MCF 10A (cell line): ENCODE results near the gene TMEM221. TPM values are rescaled to one million over a fixed set of nuclear protein-coding genes. Genes with fewer than 3 reads are reported as not detected.

Source experiments
- BruUV-seq: library from RNA; stranded (reverse); fragments of 400-500 nt; replicated peaks from 2 replicates; lab custom pipeline; 2021; lab: Mats Ljungman, UMichigan
- CTCF ChIA-PET: fragments of 300-600 bp; sonication (Branson Sonifier 250); formaldehyde crosslinking; extraction: SDS; loops from one replicate; lab custom pipeline; 2021; ENCODE audit warnings: antibody characterized with exemption, inconsistent platforms; lab: Yijun Ruan, JAX
- POLR2A ChIA-PET: fragments of 300-600, 350-650 bp; sonication (Branson Sonifier 250); formaldehyde crosslinking; extraction: SDS; loops from one replicate; lab custom pipeline; 2020; ENCODE audit warnings: antibody characterized with exemption, inconsistent platforms; lab: Yijun Ruan, JAX
- DNase-seq: peaks from one replicate; pipeline ENCODE4 v3.0.0-alpha.2; 2018; ENCODE audit not compliant: unreplicated experiment
- H3K27ac Mint-ChIP-seq: one replicate; pipeline ENCODE4 v1.8.0; 2022; ENCODE audit warnings: mild to moderate bottlenecking, low read depth, mixed read lengths; ENCODE audit not compliant: unreplicated experiment
- H3K27me3 Mint-ChIP-seq: one replicate; pipeline ENCODE4 v1.8.0; 2022; ENCODE audit warnings: mixed read lengths; ENCODE audit not compliant: insufficient read depth, unreplicated experiment
- H3K36me3 Mint-ChIP-seq: one replicate; pipeline ENCODE4 v1.8.0; 2022; ENCODE audit warnings: mild to moderate bottlenecking, moderate library complexity, mixed read lengths; ENCODE audit not compliant: insufficient read depth, unreplicated experiment
- H3K4me1 Mint-ChIP-seq: one replicate; pipeline ENCODE4 v1.8.0; 2022; ENCODE audit warnings: mixed read lengths; ENCODE audit not compliant: insufficient read depth, unreplicated experiment
- H3K4me3 Mint-ChIP-seq: one replicate; pipeline ENCODE4 v1.8.0; 2022; ENCODE audit warnings: mild to moderate bottlenecking, moderate library complexity, mixed read lengths; ENCODE audit not compliant: unreplicated experiment
- H3K9me3 Mint-ChIP-seq: one replicate; pipeline ENCODE4 v1.8.0; 2022; ENCODE audit warnings: mixed read lengths; ENCODE audit not compliant: unreplicated experiment
- intact Hi-C: fragments of 100-400 bp; cut with micrococcal nuclease; formaldehyde crosslinking; loops from 2 replicates; pipeline ENCODE4 v1.14.1; 2022
- total RNA-seq: library from RNA; stranded (reverse); gene quantifications from 2 replicates; pipeline ENCODE4 v1.2.3, GENCODE V29; 2022
- TF ChIP-seq, protein P1 (sequence below): fragments of 200-600 bp; IDR thresholded peaks from one replicate; pipeline ENCODE4 v1.8.0; 2022; ENCODE audit warnings: antibody characterized with exemption, mild to moderate bottlenecking; ENCODE audit not compliant: unreplicated experiment

Gene TMEM221
- total RNA-seq, 1 experiment from 2014 or later = not detected

DNA sequence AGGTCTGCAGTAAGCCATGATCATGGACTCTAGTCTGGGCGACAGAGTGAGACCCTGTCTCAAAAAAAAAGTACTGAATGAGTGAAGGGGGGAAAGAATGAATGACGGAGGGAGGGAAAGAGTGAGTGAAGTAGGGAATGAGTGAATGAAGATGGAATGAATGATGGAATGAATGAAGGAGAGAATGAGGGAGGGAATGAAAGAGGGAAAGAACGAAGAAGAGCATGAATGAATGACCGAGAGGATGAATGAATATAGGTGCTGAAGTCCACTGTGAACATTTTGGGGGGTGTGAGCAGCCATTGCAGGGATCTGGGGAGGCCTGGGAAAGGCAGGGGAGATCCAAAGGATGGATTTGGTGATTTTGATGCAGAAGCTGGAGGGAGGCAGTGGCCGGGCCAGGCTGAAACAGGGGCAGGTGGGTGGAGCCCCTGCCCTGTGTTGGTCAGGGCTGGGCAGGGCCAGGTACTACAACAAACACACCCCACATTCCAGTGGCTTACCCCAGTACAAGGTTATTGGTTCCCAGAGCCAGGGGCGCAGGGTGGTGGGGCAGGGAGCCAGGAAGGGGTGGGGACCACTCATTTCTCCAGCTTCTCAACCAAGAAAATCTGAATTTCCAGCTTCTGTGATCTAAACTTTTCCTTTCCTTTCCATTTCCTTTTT is 36.2 kb upstream of the TMEM221 start:
- H3K27ac Mint-ChIP-seq = no peak overlapping the region
- TF ChIP-seq, protein P1, sequence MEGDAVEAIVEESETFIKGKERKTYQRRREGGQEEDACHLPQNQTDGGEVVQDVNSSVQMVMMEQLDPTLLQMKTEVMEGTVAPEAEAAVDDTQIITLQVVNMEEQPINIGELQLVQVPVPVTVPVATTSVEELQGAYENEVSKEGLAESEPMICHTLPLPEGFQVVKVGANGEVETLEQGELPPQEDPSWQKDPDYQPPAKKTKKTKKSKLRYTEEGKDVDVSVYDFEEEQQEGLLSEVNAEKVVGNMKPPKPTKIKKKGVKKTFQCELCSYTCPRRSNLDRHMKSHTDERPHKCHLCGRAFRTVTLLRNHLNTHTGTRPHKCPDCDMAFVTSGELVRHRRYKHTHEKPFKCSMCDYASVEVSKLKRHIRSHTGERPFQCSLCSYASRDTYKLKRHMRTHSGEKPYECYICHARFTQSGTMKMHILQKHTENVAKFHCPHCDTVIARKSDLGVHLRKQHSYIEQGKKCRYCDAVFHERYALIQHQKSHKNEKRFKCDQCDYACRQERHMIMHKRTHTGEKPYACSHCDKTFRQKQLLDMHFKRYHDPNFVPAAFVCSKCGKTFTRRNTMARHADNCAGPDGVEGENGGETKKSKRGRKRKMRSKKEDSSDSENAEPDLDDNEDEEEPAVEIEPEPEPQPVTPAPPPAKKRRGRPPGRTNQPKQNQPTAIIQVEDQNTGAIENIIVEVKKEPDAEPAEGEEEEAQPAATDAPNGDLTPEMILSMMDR = no peak
- intact Hi-C loops = no loop called here
- H3K27me3 Mint-ChIP-seq = no peaks in the 10 kb centered on the region
- no peaks in the 10 kb centered on the region for H3K9me3 Mint-ChIP-seq
- no peak for DNase-seq
- BruUV-seq = no TSS peak
- H3K36me3 Mint-ChIP-seq = peaks cover 16% of the 10 kb centered on the region
- peaks cover 21% of the 10 kb centered on the region for H3K4me1 Mint-ChIP-seq
- POLR2A ChIA-PET = interaction anchor here (0.6 kb wide), 1 partner anchor 24 kb away, joined by 3 read pairs; no protein-coding TSS in a partner anchor
- no peak overlapping the region for H3K4me3 Mint-ChIP-seq
- CTCF ChIA-PET = interaction anchor here (0.6 kb wide), 1 partner anchor 93 kb away, joined by 3 read pairs; no protein-coding TSS in a partner anchor

DNA sequence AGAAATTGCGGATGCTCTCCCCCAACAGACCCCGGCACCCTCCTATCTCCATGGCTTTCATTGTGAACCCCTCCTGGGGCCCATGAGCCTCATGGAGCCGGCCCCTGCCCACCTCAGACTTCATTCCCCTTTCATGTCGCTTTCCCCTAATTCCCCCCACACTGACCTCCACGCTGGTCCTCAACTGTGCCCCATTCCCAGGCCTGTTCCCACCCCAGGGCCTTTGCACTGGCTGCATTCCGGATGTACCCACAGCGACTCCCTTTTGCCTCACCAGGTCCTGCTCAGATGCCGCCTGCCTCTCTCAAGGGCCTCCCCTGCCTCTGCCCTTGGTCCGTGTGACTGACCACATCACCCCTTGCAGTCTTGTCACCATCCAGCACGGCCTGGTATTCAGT is 35.1 kb upstream of the TMEM221 start:
- H3K4me3 Mint-ChIP-seq = no peak overlapping the region
- peaks cover 21% of the 10 kb centered on the region for H3K4me1 Mint-ChIP-seq
- no peak overlapping the region for H3K27ac Mint-ChIP-seq
- H3K27me3 Mint-ChIP-seq = no peaks in the 10 kb centered on the region
- DNase-seq = no peak
- intact Hi-C loops = no loop called here
- peaks cover 11% of the 10 kb centered on the region for H3K36me3 Mint-ChIP-seq
- CTCF ChIA-PET = interaction anchor here (1.0 kb wide), 1 partner anchor 10 kb away, joined by 4 read pairs; no protein-coding TSS in a partner anchor
- TF ChIP-seq, protein P1 = no peak
- H3K9me3 Mint-ChIP-seq = no peaks in the 10 kb centered on the region
- BruUV-seq = no TSS peak
- POLR2A ChIA-PET = interaction anchor here (0.6 kb wide), 1 partner anchor 22 kb away, joined by 3 read pairs; no protein-coding TSS in a partner anchor

DNA sequence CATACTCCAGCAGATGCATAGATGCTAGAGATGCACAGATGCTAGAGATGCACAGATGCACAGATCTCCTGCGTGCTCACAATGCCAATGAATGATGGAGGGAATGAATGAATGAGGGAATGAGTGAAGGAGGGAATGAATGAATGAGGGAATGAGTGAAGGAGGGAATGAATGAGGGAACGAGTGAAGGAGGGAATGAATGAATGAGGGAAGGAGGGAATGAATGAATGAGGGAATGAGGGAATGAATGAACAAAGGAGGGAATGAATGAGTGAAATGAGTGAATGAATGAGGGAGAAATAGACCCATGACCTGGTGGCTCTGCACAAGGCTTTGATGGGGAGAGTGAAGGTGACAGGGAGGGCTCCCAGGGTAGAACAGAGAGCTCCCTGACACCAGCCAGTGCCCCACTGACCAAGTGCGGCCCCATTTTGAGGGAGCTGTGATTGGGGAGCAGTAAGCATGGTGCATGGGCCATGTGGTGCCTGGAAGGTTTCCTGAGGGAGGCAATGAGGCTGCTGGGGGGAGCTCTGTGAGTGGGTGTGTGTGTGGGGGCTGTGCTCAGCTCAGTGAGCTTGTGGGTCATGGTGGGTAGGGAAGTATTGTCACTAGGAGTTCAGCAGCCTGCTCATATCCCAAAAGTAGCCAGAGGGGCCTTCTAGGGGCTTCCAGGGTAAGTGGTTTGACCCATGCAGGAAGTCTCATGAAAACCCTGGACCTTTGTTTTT is 34.6 kb upstream of the TMEM221 start:
- no TSS peak for BruUV-seq

More for the DNA sequence above, 34.6 kb upstream of the TMEM221 start:
- Mint-ChIP-seq H3K36me3 (peaks cover 11% of the 10 kb centered on the region), H3K9me3 (no peaks in the 10 kb centered on the region), H3K27ac (no peak overlapping the region), H3K27me3 (no peaks in the 10 kb centered on the region), H3K4me3 (no peak overlapping the region), H3K4me1 (peaks cover 21% of the 10 kb centered on the region)
- POLR2A ChIA-PET = no interaction called here
- TF ChIP-seq, protein P1 = no peak
- no peak for DNase-seq
- CTCF ChIA-PET = interaction anchor here (1.0 kb wide), 1 partner anchor 9 kb away, joined by 4 read pairs; no protein-coding TSS in a partner anchor
- intact Hi-C loops = no loop called here
